Parathyroid adenoma (tissue), 2 donors: Measurements from ENCODE around the gene TRIM59.
"Not testable (repeated sequence)": the region's sequence is repeated elsewhere in the genome, so short reads cannot be mapped to it uniquely, and the experiment has no call there.

Source experiments
- H2AFZ ChIP-seq: fragments of 300-600 bp; sonication (generic); one replicate; pipeline ENCODE4 v1.7.0; 2017; ENCODE audit warnings: antibody characterized with exemption, mild to moderate bottlenecking
- H3K27ac ChIP-seq: fragments of 300-600 bp; sonication (generic); one replicate; pipeline ENCODE4 v1.7.0; 2017
- H3K27me3 ChIP-seq: fragments of 300-600 bp; sonication (generic); one replicate; pipeline ENCODE4 v1.7.0; 2017; ENCODE audit warnings: low read length; ENCODE audit not compliant: control insufficient read depth, insufficient read depth
- H3K36me3 ChIP-seq: fragments of 300-600 bp; sonication (generic); one replicate; pipeline ENCODE4 v1.7.0; 2017; ENCODE audit warnings: low read length; ENCODE audit not compliant: control insufficient read depth, insufficient read depth
- H3K4me1 ChIP-seq: fragments of 300-600 bp; sonication (generic); one replicate; pipeline ENCODE4 v1.7.0; 2017; ENCODE audit warnings: control low read depth
- H3K4me2 ChIP-seq: fragments of 300-600 bp; sonication (generic); one replicate; pipeline ENCODE4 v1.7.0; 2017; ENCODE audit warnings: low read length
- H3K4me3 ChIP-seq: fragments of 300-600 bp; sonication (generic); one replicate; pipeline ENCODE4 v1.7.0; 2017; ENCODE audit warnings: low read depth, low read length
- H3K79me2 ChIP-seq: fragments of 300-600 bp; sonication (generic); one replicate; pipeline ENCODE4 v1.7.0; 2017; ENCODE audit warnings: control low read depth
- H3K9ac ChIP-seq: fragments of 300-600 bp; sonication (generic); one replicate; pipeline ENCODE4 v1.7.0; 2017; ENCODE audit warnings: mild to moderate bottlenecking
- H3K9me3 ChIP-seq: fragments of 300-600 bp; sonication (generic); one replicate; pipeline ENCODE4 v1.7.0; 2017; ENCODE audit warnings: low read length; ENCODE audit not compliant: control insufficient read depth
- TF ChIP-seq, protein P1 (sequence below): fragments of 300-600 bp; sonication (generic); IDR thresholded peaks from one replicate; pipeline ENCODE4 v1.7.0; 2017; ENCODE audit warnings: antibody characterized with exemption, mild to moderate bottlenecking
- donor health status: primary hyperparathyroidism.

Gene TRIM59

DNA sequence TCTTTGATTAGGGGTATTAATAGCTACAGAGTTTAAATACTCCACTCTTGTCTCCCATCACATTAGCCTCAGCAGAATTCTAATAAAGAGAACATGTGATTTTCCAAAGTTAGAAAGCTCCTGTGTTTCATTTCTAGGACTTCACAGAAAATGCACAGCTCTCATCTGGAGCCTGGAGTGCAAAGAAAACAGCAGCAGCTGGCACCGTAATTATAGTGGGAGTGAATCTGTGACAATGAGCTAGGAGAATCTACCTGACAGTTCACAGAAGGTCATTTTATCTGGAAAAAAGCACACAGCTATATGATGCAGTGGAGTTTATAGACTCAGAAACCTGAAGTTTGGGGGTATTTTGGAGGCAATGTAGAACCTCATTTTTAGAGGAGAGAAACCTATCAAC, 5.4 kb upstream of the TRIM59 start:
- H3K79me2 ChIP-seq = no peaks in the 10 kb centered on the region
- TF ChIP-seq, protein P1, sequence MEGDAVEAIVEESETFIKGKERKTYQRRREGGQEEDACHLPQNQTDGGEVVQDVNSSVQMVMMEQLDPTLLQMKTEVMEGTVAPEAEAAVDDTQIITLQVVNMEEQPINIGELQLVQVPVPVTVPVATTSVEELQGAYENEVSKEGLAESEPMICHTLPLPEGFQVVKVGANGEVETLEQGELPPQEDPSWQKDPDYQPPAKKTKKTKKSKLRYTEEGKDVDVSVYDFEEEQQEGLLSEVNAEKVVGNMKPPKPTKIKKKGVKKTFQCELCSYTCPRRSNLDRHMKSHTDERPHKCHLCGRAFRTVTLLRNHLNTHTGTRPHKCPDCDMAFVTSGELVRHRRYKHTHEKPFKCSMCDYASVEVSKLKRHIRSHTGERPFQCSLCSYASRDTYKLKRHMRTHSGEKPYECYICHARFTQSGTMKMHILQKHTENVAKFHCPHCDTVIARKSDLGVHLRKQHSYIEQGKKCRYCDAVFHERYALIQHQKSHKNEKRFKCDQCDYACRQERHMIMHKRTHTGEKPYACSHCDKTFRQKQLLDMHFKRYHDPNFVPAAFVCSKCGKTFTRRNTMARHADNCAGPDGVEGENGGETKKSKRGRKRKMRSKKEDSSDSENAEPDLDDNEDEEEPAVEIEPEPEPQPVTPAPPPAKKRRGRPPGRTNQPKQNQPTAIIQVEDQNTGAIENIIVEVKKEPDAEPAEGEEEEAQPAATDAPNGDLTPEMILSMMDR = no peak
- H2AFZ ChIP-seq = peak overlapping the region; percentile 3
- no peak overlapping the region for H3K9ac ChIP-seq
- no peak overlapping the region for H3K27ac ChIP-seq
- no peaks in the 10 kb centered on the region for H3K4me1 ChIP-seq
- H3K27me3 ChIP-seq = no peaks in the 10 kb centered on the region
- no peaks in the 10 kb centered on the region for H3K36me3 ChIP-seq
- H3K4me2 ChIP-seq = no peak overlapping the region
- no peaks in the 10 kb centered on the region for H3K9me3 ChIP-seq
- H3K4me3 ChIP-seq = no peak overlapping the region

DNA sequence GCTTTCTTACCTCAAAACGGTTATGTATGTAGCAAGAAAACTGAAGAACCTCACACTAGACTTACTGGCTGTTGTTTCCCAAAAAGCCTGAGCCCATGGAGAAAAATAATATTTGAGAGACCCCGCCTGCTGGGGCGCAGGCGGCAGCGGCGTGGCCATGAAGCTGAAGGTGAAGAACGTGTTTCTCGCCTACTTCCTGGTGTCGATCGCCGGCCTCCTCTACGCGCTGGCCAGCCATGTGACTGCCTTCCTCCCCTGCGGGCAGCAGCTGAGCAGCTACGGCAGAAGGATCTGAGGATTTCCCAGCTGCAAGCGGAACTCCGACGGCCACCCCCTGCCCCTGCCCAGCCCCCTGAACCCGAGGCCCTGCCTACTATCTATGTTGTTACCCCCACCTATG, 2.7 kb upstream of the TRIM59 start:
- H3K9me3 ChIP-seq, H3K4me3 ChIP-seq, H3K9ac ChIP-seq, H3K36me3 ChIP-seq, H2AFZ ChIP-seq, H3K27me3 ChIP-seq, H3K4me1 ChIP-seq, H3K27ac ChIP-seq, H3K4me2 ChIP-seq, H3K79me2 ChIP-seq: not testable (repeated sequence)

DNA sequence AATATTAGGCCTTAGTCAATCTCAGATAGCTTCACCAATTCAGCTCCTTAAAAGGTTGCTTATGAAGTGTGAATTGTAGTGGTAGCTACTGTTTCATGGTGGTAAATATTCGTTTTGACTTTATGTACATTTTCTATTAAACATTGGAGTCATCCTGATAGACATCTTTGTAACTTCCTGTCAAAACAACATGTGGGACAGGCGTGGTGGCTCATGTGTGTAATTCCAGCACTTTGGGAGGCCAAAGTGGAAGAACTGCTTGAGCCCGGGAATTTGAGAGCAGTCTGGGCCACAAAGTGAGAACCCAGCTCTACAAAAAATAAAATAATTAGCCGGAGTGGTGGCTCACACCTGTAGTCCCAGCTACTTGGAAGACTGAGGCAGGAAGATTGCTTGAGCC, 2.0 kb upstream of the TRIM59 start:
- H3K4me2 ChIP-seq = no peak overlapping the region
- H3K4me3 ChIP-seq = no peak overlapping the region
- H3K9ac ChIP-seq = no peak overlapping the region
- peaks cover 2% of the 10 kb centered on the region for H3K4me1 ChIP-seq
- H3K27ac ChIP-seq = no peak overlapping the region
- H3K79me2 ChIP-seq = no peaks in the 10 kb centered on the region
- no peaks in the 10 kb centered on the region for H3K36me3 ChIP-seq
- no peaks in the 10 kb centered on the region for H3K9me3 ChIP-seq
- TF ChIP-seq, protein P1 = no peak
- H3K27me3 ChIP-seq = no peaks in the 10 kb centered on the region
- H2AFZ ChIP-seq = no peak overlapping the region

DNA sequence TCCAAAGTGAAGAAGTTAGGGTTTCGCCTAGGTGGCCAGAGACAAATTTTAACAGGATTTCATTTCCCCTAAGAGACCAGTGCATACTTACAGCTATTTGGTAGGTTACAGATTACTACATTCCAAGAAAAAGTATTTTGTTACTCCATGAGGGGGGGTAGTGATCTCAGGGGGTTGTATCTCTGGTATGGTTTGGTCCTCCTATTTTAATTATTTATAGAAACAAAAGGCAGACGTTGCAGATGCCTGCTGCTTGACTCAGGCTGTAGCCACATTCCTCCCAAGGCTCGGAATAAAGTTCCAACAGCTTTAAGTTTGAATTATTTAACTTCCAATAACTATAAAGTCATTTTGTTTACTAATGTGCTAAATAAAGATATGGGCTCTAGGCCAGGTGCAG, 1.3 kb upstream of the TRIM59 start:
- Histone ChIP-seq H3K4me2 (no peak overlapping the region), H3K9me3 (no peaks in the 10 kb centered on the region), H3K27ac (no peak overlapping the region), H2AFZ (no peak overlapping the region), H3K79me2 (no peaks in the 10 kb centered on the region), H3K4me3 (no peak overlapping the region), H3K4me1 (peaks cover 2% of the 10 kb centered on the region), H3K36me3 (no peaks in the 10 kb centered on the region), H3K9ac (no peak overlapping the region), H3K27me3 (no peaks in the 10 kb centered on the region)
- TF ChIP-seq, protein P1 = no peak

DNA sequence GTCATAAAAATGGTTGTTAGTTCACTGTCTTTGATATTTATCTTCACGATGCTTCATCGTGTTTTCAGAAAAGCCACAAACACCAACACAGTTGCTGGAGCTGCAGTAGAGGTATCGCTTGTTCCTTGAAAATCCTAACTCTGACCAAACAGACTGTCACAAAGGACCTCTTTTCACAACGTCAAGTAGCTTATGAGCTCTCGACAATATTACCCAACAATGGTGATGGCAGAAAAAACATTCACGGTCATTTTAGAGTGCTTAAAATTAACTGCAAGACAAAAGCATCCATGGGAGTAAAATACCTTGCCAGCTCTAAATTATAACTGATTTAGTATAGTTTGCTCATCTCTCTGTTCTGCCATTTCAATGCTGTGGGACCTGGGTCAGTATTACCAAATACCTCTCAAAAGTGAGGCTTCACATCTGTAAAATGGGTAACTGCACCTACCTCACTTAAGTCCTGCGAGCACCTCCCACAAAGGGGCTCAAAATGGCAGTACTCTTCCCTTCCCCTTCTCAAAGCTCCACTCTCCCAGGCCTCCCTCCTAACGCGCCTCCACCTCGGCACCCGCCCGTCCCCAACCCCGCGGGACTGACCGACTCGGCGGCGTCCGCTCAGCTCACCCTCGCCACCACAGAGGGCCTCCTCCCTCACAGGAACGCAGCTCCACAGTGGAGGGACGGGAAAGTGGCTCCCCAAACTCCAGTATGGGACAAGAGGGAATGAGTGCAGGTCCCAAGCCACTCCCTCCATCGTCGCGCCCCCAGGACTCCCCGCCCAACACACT, 546 bp downstream of the TRIM59 start:
- H3K27ac ChIP-seq = peak overlapping the region; percentile 56
- no peaks in the 10 kb centered on the region for H3K36me3 ChIP-seq
- peak overlapping the region; percentile 56 for H3K4me3 ChIP-seq

More for the DNA sequence above, 546 bp downstream of the TRIM59 start:
- H3K79me2 ChIP-seq = no peaks in the 10 kb centered on the region
- no peaks in the 10 kb centered on the region for H3K27me3 ChIP-seq
- H2AFZ ChIP-seq = peak overlapping the region; percentile 95
- TF ChIP-seq, protein P1 = no peak
- no peaks in the 10 kb centered on the region for H3K9me3 ChIP-seq
- H3K4me1 ChIP-seq = peaks cover 2% of the 10 kb centered on the region
- H3K9ac ChIP-seq = no peak overlapping the region
- H3K4me2 ChIP-seq = peak overlapping the region; percentile 71
